Hypothalamus (tissue), 51 donors: Measurements from ENCODE around the gene NFE2L2.
A peak's percentile ranks its signal among the peaks of the same experiment; 100 is the strongest.
"Not testable (repeated sequence)": the region's sequence is repeated elsewhere in the genome, so short reads cannot be mapped to it uniquely, and the experiment has no call there.

Experiments
- DNase-seq, 51 donors: peaks; one replicate each; lab custom pipeline; 2025; lab: John Stamatoyannopoulos, UW

Gene NFE2L2

GRCh38 chr2:177239932-177240630, 24.4 kb downstream of the NFE2L2 start:
- DNase-seq: peak in 32 of 51 donors; percentile 7 to 65 (median 39)

DNA sequence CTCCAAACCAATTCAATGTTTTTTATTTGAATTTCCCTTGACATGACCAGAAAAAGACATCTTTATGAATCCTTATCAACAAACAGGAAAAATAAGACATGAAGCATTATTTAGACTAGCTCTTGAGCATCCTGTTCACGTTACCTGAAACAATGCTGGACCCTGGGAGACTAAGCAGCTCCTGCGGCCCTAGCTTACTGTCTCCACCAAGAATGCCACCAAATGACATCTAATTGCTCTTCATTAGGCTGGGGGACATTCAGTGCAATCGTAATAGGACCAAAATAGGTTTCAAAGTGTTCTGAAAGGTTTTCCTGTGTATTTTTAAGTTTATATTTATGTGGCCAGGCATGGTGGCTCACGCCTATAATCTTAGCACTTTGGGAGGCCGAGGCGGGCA, 25.5 kb downstream of the NFE2L2 start:
- no peak for DNase-seq

GRCh38 chr2:177237932-177238331, 26.6 kb downstream of the NFE2L2 start:
- DNase-seq: no peak

GRCh38 chr2:177235855-177236437, 28.6 kb downstream of the NFE2L2 start:
- no peak for DNase-seq

DNA sequence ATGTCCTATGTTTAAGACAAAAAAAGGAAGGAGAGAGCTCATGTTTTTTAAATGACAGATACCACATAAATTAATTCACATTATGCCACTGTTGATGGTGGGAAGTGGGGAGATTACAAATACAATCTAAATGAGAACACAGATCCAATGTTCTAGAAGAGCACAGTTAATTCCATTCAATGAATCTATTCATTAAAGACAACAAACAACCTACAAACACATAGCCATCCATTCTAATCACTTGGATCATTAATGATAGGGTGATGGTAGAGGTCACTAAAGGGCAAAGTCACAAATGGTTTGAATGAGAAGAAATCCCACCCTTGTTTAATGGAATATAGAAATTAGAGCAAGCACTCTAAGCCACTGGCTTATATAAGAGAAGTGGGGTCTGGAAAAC, 30.3 kb downstream of the NFE2L2 start:
- peak in 1 of 51 donors; percentile 50 for DNase-seq

DNA sequence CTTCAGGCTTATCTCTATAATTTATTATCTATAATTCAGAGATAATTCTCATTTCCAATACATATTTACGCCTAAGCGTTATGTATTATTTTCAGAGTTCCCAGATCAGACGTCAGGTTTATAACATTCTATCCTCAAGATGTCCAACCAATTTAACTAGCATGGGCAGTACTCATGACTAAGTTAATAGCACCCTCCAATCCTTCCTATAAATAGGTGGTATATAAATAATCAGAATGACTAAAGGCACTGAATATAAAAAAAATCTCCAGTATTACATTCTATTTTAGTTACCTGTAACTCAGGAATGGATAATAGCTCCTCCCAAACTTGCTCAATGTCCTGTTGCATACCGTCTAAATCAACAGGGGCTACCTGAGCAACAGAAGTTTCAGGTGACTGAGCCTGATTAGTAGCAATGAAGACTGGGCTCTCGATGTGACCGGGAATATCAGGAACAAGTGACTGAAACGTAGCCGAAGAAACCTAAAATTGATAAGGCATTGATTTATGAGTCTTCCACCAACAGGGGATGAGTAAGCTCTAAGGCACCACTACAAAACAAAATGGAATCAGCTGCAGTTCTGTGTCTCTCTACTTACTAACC, 32.3 kb downstream of the NFE2L2 start:
- DNase-seq: no peak

DNA sequence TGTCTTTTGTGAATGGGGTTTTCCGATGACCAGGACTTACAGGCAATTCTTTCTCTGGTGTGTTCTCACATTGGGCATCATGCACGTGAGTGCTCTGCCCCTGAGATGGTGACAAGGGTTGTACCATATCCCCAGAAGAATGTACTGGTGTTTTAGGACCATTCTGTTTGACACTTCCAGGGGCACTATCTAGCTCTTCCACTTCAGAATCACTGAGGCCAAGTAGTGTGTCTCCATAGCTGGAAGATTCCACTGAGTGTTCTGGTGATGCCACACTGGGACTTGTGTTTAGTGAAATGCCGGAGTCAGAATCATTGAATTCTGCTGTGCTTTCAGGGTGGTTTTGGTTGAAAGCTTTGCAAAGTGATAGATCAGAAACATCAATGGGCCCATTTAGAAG, 33.3 kb downstream of the NFE2L2 start:
- no peak for DNase-seq

- DNase-seq: no peak
Measured at GRCh38 chr2:177229442-177230242, 34.9 kb downstream of the NFE2L2 start.

DNA sequence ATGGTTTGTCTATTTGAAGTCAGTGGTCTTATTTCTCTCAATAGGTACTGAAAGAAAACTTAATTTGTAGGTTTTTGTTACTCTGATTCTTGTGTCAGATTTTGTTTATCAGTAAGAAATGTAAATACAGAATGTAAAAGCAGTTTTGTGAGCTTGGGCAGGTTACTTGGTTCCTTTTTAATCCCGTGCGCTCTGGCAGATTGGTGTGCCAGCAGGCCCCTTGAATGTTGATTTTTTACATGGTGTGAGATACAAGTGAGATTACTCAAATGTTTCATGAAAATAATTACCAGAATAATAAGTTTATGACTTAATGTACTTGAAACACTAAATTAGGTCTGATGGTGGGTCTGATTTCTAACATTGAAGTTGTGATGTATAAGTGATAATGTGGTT, 38.6 kb downstream of the NFE2L2 start:
- DNase-seq: no peak

DNA sequence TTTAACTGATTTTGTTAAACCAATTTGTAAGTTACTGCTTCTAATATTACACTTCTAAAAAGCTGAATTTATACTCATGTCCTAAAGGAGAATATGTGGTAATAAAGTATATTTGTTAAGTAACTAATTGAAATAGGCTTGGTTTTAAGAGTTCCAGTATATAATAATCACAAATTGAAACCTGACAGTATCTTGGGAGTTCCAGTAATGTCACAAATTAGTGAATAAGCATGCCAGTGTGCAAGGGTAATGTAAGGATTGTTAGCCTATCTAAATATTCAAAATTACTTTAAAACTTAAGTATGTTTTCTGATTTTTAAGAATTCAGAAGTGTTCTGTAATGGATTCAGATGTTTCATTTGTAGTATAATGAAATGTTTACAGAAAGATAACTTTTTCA, 41.1 kb downstream of the NFE2L2 start:
- DNase-seq: not testable (repeated sequence)

DNA sequence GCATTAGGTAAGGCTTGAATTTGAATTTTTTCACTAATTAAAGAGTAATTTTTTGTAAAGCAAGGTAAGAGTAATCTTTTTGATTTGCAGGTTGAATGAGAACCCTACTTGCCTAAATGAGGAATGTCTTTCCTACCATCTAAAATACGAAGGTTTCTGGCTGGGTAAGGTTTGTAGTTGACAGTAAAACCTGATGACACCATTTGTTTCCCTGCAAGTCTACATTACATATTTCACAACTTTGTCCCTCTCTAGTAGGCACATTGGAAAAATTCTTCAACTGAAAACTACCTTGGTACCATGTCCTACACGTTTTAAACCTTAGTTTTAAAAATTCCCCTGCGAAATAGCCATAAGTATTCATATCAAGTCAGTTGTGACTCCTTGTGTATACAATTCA, 42.6 kb downstream of the NFE2L2 start:
- DNase-seq: no peak

DNA sequence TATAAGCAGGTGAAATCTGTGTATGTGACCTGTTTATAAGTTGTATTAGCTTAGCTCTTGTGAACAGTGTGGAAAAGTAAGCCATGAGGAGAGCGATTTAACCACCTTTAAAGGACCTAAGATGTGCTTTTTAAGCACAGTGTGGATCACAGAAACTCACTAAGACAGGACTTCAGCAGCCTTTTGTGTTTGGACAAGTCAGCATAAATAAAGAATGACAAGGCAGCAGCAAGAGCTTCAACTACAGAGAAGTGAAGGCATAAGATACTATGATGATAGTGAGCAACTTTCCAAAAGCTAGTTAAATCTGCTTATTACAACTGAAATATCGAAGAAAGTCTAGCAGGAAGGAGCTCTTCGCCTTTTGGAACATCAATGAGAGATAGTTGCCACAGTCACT, 43.0 kb downstream of the NFE2L2 start:
- no peak for DNase-seq

- DNase-seq: not testable (repeated sequence)
Measured at GRCh38 chr2:177219787-177220186, 44.7 kb downstream of the NFE2L2 start.

- no peak for DNase-seq
Measured at GRCh38 chr2:177217247-177217843, 47.2 kb downstream of the NFE2L2 start.

GRCh38 chr2:177212891-177213856, 51.4 kb downstream of the NFE2L2 start:
- peak; percentile 57 to 98 (median 84) for DNase-seq

DNA sequence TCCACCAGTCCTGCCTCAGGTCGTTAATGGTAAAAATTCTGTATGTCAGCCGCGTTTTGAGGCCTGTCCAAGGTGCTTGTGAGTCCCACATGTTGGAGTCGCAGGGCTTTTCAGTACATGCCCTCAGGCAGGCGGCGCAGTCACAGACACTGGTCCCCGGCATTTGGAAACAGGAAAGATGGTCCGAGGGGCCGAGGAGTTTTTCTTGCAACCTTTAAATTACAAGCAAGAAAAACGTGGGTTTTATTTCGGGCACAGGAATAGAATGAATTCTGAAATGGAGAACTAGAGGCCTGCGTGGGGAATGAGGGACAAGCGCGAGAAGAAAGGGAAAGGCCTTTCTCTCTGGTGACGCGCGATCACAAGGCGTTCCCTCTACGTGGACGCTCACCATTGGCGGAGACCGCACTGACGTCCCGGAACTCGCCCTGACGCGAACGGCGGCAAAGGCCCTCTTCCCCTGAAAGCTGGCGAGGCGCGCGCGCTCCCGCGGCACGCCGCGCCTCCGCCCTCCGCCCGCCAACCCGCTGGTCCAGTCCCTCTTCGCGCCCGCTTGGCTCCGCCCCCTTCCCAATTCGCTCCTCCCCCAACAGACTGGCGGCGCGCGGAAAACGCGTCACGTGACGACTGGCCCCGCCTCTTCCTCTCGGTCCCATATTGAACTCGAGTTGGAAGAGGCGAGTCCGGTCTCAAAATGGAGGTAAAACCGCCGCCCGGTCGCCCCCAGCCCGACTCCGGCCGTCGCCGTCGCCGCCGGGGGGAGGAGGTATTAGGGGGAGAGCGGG, 52.2 kb downstream of the NFE2L2 start, which contains the start of gene HNRNPA3:
TSS of gene HNRNPA3 (plus strand) at position 689 of the 785 bp plus-strand sequence. CDS start at position 695, 6 bp downstream.
- peak; percentile 89 to 100 (median 99) for DNase-seq

DNA sequence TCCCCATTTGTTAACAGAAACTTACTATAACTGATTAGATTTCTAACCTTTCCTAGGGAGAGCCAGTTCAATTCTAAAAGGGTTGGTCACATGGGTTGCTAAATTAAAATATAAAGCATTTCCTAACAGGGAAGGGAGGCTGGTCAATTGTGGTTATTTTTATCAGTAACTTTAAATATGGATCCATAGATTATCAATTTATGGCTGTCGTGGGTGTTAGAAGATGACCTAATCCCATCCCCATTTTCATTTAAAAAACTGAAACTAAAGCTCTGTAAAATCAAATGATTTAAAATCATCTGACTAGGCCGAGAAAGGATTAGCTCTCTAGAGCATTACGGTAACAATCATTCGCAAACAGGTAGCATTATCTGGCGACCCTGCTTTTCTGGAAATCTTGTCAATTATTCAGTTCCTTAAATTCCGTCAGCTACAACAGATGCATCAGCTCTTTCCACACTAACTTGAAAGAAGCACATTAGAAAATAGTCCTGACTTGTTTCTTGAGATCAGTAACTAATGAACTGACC, 52.9 kb downstream of the NFE2L2 start:
- DNase-seq: no peak

- peak in 1 of 51 donors; percentile 38 for DNase-seq
Measured at GRCh38 chr2:177211169-177211568, 53.4 kb downstream of the NFE2L2 start.
